ENCODE data around the gene AUTS2.

AUTS2 gene

GRCh38 chr7:70479153-70480021 lies 881.1 kb downstream of the AUTS2 start:
- no peak for DNase-seq

- no peak for DNase-seq
These were observed 882.8 kb downstream of the AUTS2 start for GRCh38 chr7:70480927-70481569.

- no peak for DNase-seq
These were observed 883.4 kb downstream of the AUTS2 start for GRCh38 chr7:70481570-70482123.

- no peak for DNase-seq
These were observed 886.0 kb downstream of the AUTS2 start for GRCh38 chr7:70484255-70484654.

GRCh38 chr7:70486977-70487376 lies 888.7 kb downstream of the AUTS2 start:
- no peak for DNase-seq

GRCh38 chr7:70487428-70487827 lies 889.2 kb downstream of the AUTS2 start:
- no peak for DNase-seq

- DNase-seq = no peak
These were observed 889.6 kb downstream of the AUTS2 start for GRCh38 chr7:70487886-70488285.

- no peak for DNase-seq
These were observed 891.5 kb downstream of the AUTS2 start for GRCh38 chr7:70489813-70490212.

GRCh38 chr7:70492625-70493024 lies 894.4 kb downstream of the AUTS2 start:
- no peak for DNase-seq

- DNase-seq = no peak
These were observed 896.2 kb downstream of the AUTS2 start for GRCh38 chr7:70494225-70495032.

GRCh38 chr7:70495033-70495376 lies 896.7 kb downstream of the AUTS2 start:
- no peak for DNase-seq

- DNase-seq = no peak
These were observed 899.5 kb downstream of the AUTS2 start for GRCh38 chr7:70497793-70498192.

- no peak for DNase-seq
These were observed 900.1 kb downstream of the AUTS2 start for GRCh38 chr7:70498232-70498992.

- DNase-seq = no peak
These were observed 902.0 kb downstream of the AUTS2 start for GRCh38 chr7:70500261-70500660.

- DNase-seq = no peak
These were observed 904.0 kb downstream of the AUTS2 start for GRCh38 chr7:70502117-70502863.

GRCh38 chr7:70504254-70504653 lies 906.0 kb downstream of the AUTS2 start:
- no peak for DNase-seq

GRCh38 chr7:70505468-70505867 lies 907.2 kb downstream of the AUTS2 start:
- DNase-seq = no peak

- DNase-seq = no peak
These were observed 907.6 kb downstream of the AUTS2 start for GRCh38 chr7:70505886-70506285.

- DNase-seq = no peak
These were observed 908.2 kb downstream of the AUTS2 start for GRCh38 chr7:70506434-70506833.

GRCh38 chr7:70512144-70512543 lies 913.9 kb downstream of the AUTS2 start:
- no peak for DNase-seq

GRCh38 chr7:70512761-70513160 lies 914.5 kb downstream of the AUTS2 start:
- no peak for DNase-seq

GRCh38 chr7:70520611-70521010 lies 922.3 kb downstream of the AUTS2 start:
- no peak for DNase-seq
